GM23338 (cell line): ENCODE data around the gene SLC23A2. TPM values are rescaled to one million over a fixed set of nuclear protein-coding genes. Genes with fewer than 3 reads are reported as not detected.

Source experiments
- ATAC-seq: fragments of 200-7000 bp; cut with Tn5 transposase; 3 replicates; pipeline ENCODE4 v1.9.1; 2020
- DNase-seq: peaks from one replicate; pipeline ENCODE4 v3.0.0-alpha.2; 2015; ENCODE audit warnings: low spot score
- H2AFZ ChIP-seq: fragments of 200-600 bp; sonication (generic); 2 replicates; pipeline ENCODE4 v1.8.0; 2016; ENCODE audit warnings: antibody characterized with exemption, mild to moderate bottlenecking, moderate library complexity
- H3F3A ChIP-seq: fragments of 200-600 bp; sonication (generic); replicated peaks from 2 replicates; pipeline ENCODE4 v1.8.0; 2017; ENCODE audit warnings: antibody characterized with exemption, mixed run types, low read depth
- H3K27ac ChIP-seq: fragments of 200-600 bp; sonication (generic); 2 replicates; pipeline ENCODE4 v1.6.1; 2016; ENCODE audit warnings: low read depth
- H3K27me3 ChIP-seq: fragments of 200-600 bp; sonication (generic); 2 replicates; pipeline ENCODE4 v1.8.0; 2016; ENCODE audit warnings: mild to moderate bottlenecking, mixed run types, moderate library complexity; ENCODE audit not compliant: insufficient read depth
- H3K36me3 ChIP-seq: fragments of 200-600 bp; sonication (generic); 2 replicates; pipeline ENCODE4 v1.8.0; 2016; ENCODE audit warnings: mild to moderate bottlenecking; ENCODE audit not compliant: insufficient read depth
- H3K4me1 ChIP-seq: fragments of 200-600 bp; sonication (generic); 2 replicates; pipeline ENCODE4 v1.8.0; 2016; ENCODE audit warnings: mild to moderate bottlenecking, moderate library complexity; ENCODE audit not compliant: insufficient read depth
- H3K4me2 ChIP-seq: fragments of 200-600 bp; sonication (generic); 2 replicates; pipeline ENCODE4 v1.7.1; 2017; ENCODE audit warnings: mixed run types
- H3K4me3 ChIP-seq: fragments of 200-600 bp; sonication (generic); 2 replicates; pipeline ENCODE4 v1.6.1; 2016; ENCODE audit warnings: mixed run types
- H3K79me2 ChIP-seq: fragments of 200-600 bp; sonication (generic); replicated peaks from 2 replicates; pipeline ENCODE4 v1.8.0; 2017; ENCODE audit warnings: mild to moderate bottlenecking; ENCODE audit not compliant: insufficient read depth
- H3K9me2 ChIP-seq: fragments of 200-600 bp; sonication (generic); 2 replicates; pipeline ENCODE4 v1.8.0; 2017; ENCODE audit not compliant: insufficient read depth
- H4K20me1 ChIP-seq: fragments of 200-600 bp; sonication (generic); replicated peaks from 2 replicates; pipeline ENCODE4 v1.8.0; 2017; ENCODE audit warnings: mild to moderate bottlenecking; ENCODE audit not compliant: insufficient read depth
- H3K27ac Mint-ChIP-seq: 2 replicates; pipeline ENCODE4 v1.8.0; 2020; ENCODE audit warnings: inconsistent platforms, mild to moderate bottlenecking, moderate library complexity, mixed read lengths
- H3K27me3 Mint-ChIP-seq: 3 replicates; pipeline ENCODE4 v1.8.0; 2022; ENCODE audit warnings: low read depth, mild to moderate bottlenecking, moderate library complexity, mixed read lengths, inconsistent platforms; ENCODE audit not compliant: insufficient read depth, poor library complexity
- H3K36me3 Mint-ChIP-seq: 3 replicates; pipeline ENCODE4 v1.8.0; 2021; ENCODE audit warnings: low read depth, mild to moderate bottlenecking, inconsistent platforms, moderate library complexity, mixed read lengths
- H3K4me1 Mint-ChIP-seq: 3 replicates; pipeline ENCODE4 v1.8.0; 2020; ENCODE audit warnings: mild to moderate bottlenecking, inconsistent platforms, mixed read lengths
- H3K4me3 Mint-ChIP-seq: 3 replicates; pipeline ENCODE4 v1.8.0; 2021; ENCODE audit warnings: moderate library complexity, mild to moderate bottlenecking, inconsistent platforms, mixed read lengths
- H3K9me3 Mint-ChIP-seq: 3 replicates; pipeline ENCODE4 v1.8.0; 2020; ENCODE audit warnings: moderate library complexity, mild to moderate bottlenecking, inconsistent platforms, mixed read lengths
- CREB1 ChIP-seq: fragments of 250-450 bp; sonication (Bioruptor Pico); IDR thresholded peaks from 2 replicates; pipeline ENCODE4 v1.5.0; 2020; ENCODE audit warnings: low read depth, mild to moderate bottlenecking, moderate library complexity
- EZH2 ChIP-seq: fragments of 200-600 bp; sonication (generic); IDR thresholded peaks from one replicate; pipeline ENCODE4 v1.8.0; 2017; ENCODE audit warnings: antibody characterized with exemption, mild to moderate bottlenecking, low read depth; ENCODE audit not compliant: unreplicated experiment
- EZH2phosphoT487 ChIP-seq: fragments of 200-600 bp; sonication (generic); IDR thresholded peaks from one replicate; pipeline ENCODE4 v1.8.1; 2018; ENCODE audit warnings: antibody characterized with exemption; ENCODE audit not compliant: unreplicated experiment
- JUNB ChIP-seq: IDR thresholded peaks from one replicate; pipeline ENCODE4 v1.6.1; 2016; ENCODE audit warnings: antibody characterized with exemption; ENCODE audit not compliant: unreplicated experiment
- NANOG ChIP-seq: IDR thresholded peaks from 2 replicates; pipeline ENCODE4 v1.6.1; 2016; ENCODE audit warnings: antibody characterized with exemption, borderline replicate concordance
- POLR2AphosphoS5 ChIP-seq: IDR thresholded peaks from 2 replicates; pipeline ENCODE4 v1.6.1; 2016; ENCODE audit warnings: antibody characterized with exemption, low read depth
- STAT1 ChIP-seq: IDR thresholded peaks from one replicate; pipeline ENCODE4 v1.6.1; 2016; ENCODE audit warnings: antibody characterized with exemption; ENCODE audit not compliant: unreplicated experiment
- ZNF114 ChIP-seq: fragments of 250-450 bp; sonication (Bioruptor Pico); IDR thresholded peaks from 2 replicates; pipeline ENCODE4 v1.5.0; 2020; ENCODE audit warnings: mild to moderate bottlenecking, moderate library complexity
- ZNF331 ChIP-seq: fragments of 250-450 bp; sonication (Bioruptor Pico); IDR thresholded peaks from 2 replicates; pipeline ENCODE4 v1.5.0; 2020; ENCODE audit warnings: low read depth, mild to moderate bottlenecking, moderate library complexity
- polyA plus RNA-seq: library from polyadenylated mRNA; unstranded; fragments of >200 nt; fragmentation: Nextera tagmentation; extraction: Ambion mirVana; gene quantifications from 2 replicates; pipeline ENCODE4 v1.2.1, GENCODE V29; 2016
- total RNA-seq: library from RNA; depleted of rRNA; stranded (reverse); fragments of >200 nt; shearing (Covaris generic); gene quantifications from 2 replicates; pipeline ENCODE4 v1.2.3, GENCODE V29; 2014
- TF ChIP-seq, protein P1 (sequence below): fragments of 250-450 bp; sonication (Bioruptor Pico); IDR thresholded peaks from 2 replicates; pipeline ENCODE4 v1.5.0; 2020; ENCODE audit warnings: mild to moderate bottlenecking, moderate library complexity
- TF ChIP-seq, protein P2 (sequence below): IDR thresholded peaks from one replicate; pipeline ENCODE4 v1.6.1; 2018; ENCODE audit warnings: antibody characterized with exemption; ENCODE audit not compliant: unreplicated experiment
- TF ChIP-seq, protein P3 (sequence below), 2 experiments: fragments of 200-600 bp in 1 of 2; sonication (generic) in 1 of 2; conservative IDR thresholded peaks; 2 replicates each; pipeline versions ENCODE4 v1.5.1 to v1.6.1; 2016 to 2017; ENCODE audit warnings: antibody characterized with exemption in 2 of 2, low read depth in 2 of 2, mild to moderate bottlenecking in 2 of 2, moderate library complexity in 1 of 2
- TF ChIP-seq, protein P4 (sequence below): IDR thresholded peaks from 2 replicates; pipeline ENCODE4 v1.6.1; 2016; ENCODE audit warnings: antibody characterized with exemption

The SLC23A2 gene
- total and polyA plus RNA-seq, 2 experiments from 2014 or later, result 4.4 to 20.2 TPM

DNA sequence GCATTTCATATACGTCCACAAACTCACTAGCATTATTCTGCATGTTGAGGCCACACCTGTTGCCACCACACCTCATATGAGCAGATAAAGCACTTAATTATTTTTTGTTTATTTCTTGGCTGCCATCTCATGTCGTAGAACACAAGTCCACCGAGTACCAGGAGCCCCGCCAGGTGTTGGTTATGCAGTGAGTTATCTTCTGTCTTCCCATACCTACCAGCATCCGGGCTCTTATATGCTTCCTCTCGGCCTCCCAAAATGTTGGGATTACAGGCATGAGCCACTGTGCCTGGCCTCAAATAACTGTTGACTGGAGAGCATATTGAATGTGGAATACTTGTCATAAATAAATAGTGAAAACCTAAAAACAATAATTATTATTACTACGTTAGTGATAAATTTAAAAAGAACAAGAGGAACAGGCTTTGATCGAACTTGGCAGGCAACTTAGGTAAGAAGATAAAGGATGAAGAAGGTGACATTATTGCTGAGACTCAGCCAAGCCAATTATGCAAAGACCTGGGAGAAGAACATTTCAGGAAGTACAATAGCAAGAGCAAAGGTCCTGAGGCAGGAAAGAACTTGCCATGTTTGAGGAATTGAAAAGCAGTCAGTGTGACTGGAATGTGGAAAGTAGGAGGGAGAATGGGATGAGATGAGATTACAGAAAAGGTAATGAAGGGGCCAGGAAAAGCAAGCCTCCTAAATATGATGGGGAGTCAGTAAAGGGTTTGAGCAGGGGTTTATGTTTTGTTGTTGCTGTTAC is 12.6 kb upstream of the SLC23A2 start (continued):
- TF ChIP-seq, protein P1, sequence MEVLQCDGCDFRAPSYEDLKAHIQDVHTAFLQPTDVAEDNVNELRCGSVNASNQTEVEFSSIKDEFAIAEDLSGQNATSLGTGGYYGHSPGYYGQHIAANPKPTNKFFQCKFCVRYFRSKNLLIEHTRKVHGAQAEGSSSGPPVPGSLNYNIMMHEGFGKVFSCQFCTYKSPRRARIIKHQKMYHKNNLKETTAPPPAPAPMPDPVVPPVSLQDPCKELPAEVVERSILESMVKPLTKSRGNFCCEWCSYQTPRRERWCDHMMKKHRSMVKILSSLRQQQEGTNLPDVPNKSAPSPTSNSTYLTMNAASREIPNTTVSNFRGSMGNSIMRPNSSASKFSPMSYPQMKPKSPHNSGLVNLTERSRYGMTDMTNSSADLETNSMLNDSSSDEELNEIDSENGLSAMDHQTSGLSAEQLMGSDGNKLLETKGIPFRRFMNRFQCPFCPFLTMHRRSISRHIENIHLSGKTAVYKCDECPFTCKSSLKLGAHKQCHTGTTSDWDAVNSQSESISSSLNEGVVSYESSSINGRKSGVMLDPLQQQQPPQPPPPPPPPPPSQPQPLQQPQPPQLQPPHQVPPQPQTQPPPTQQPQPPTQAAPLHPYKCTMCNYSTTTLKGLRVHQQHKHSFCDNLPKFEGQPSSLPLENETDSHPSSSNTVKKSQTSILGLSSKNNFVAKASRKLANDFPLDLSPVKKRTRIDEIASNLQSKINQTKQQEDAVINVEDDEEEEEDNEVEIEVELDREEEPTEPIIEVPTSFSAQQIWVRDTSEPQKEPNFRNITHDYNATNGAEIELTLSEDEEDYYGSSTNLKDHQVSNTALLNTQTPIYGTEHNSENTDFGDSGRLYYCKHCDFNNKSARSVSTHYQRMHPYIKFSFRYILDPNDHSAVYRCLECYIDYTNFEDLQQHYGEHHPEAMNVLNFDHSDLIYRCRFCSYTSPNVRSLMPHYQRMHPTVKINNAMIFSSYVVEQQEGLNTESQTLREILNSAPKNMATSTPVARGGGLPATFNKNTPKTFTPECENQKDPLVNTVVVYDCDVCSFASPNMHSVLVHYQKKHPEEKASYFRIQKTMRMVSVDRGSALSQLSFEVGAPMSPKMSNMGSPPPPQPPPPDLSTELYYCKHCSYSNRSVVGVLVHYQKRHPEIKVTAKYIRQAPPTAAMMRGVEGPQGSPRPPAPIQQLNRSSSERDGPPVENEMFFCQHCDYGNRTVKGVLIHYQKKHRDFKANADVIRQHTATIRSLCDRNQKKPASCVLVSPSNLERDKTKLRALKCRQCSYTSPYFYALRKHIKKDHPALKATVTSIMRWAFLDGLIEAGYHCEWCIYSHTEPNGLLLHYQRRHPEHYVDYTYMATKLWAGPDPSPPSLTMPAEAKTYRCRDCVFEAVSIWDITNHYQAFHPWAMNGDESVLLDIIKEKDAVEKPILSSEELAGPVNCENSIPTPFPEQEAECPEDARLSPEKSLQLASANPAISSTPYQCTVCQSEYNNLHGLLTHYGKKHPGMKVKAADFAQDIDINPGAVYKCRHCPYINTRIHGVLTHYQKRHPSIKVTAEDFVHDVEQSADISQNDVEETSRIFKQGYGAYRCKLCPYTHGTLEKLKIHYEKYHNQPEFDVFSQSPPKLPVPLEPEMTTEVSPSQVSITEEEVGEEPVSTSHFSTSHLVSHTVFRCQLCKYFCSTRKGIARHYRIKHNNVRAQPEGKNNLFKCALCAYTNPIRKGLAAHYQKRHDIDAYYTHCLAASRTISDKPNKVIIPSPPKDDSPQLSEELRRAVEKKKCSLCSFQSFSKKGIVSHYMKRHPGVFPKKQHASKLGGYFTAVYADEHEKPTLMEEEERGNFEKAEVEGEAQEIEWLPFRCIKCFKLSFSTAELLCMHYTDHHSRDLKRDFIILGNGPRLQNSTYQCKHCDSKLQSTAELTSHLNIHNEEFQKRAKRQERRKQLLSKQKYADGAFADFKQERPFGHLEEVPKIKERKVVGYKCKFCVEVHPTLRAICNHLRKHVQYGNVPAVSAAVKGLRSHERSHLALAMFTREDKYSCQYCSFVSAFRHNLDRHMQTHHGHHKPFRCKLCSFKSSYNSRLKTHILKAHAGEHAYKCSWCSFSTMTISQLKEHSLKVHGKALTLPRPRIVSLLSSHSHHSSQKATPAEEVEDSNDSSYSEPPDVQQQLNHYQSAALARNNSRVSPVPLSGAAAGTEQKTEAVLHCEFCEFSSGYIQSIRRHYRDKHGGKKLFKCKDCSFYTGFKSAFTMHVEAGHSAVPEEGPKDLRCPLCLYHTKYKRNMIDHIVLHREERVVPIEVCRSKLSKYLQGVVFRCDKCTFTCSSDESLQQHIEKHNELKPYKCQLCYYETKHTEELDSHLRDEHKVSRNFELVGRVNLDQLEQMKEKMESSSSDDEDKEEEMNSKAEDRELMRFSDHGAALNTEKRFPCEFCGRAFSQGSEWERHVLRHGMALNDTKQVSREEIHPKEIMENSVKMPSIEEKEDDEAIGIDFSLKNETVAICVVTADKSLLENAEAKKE (CRISPR knock-in tag), result no peak

GRCh38 chr20:5008759-5009158 is 7.4 kb upstream of the SLC23A2 start:
- H3K4me2 ChIP-seq, result no peak overlapping the region
- Mint-ChIP-seq H3K4me3 (no peak overlapping the region), H3K9me3 (no peaks in the 10 kb centered on the region), H3K27me3 (peaks cover 4% of the 10 kb centered on the region), H3K36me3 (no peaks in the 10 kb centered on the region), H3K4me1 (no peaks in the 10 kb centered on the region), H3K27ac (no peak overlapping the region)
- no peaks in the 10 kb centered on the region for H3K4me1 ChIP-seq
- no peaks in the 10 kb centered on the region for H3K9me2 ChIP-seq
- no peak overlapping the region for H2AFZ ChIP-seq
- ATAC-seq, result no peak
- DNase-seq, result no peak
- H3K4me3 ChIP-seq, result no peak overlapping the region
- H4K20me1 ChIP-seq, result no peaks in the 10 kb centered on the region
- H3K36me3 ChIP-seq, result no peaks in the 10 kb centered on the region
- no peaks in the 10 kb centered on the region for H3K27me3 ChIP-seq
- H3F3A ChIP-seq, result no peaks in the 10 kb centered on the region
- no peak overlapping the region for H3K27ac ChIP-seq
- no peaks in the 10 kb centered on the region for H3K79me2 ChIP-seq
- no peak for TF ChIP-seq ZNF331 (CRISPR knock-in tag)
- no peak for TF ChIP-seq POLR2AphosphoS5
- no peak for TF ChIP-seq EZH2
- no peak for TF ChIP-seq JUNB
- no peak for TF ChIP-seq NANOG
- TF ChIP-seq CREB1 (CRISPR knock-in tag), result no peak
- TF ChIP-seq, protein P2, sequence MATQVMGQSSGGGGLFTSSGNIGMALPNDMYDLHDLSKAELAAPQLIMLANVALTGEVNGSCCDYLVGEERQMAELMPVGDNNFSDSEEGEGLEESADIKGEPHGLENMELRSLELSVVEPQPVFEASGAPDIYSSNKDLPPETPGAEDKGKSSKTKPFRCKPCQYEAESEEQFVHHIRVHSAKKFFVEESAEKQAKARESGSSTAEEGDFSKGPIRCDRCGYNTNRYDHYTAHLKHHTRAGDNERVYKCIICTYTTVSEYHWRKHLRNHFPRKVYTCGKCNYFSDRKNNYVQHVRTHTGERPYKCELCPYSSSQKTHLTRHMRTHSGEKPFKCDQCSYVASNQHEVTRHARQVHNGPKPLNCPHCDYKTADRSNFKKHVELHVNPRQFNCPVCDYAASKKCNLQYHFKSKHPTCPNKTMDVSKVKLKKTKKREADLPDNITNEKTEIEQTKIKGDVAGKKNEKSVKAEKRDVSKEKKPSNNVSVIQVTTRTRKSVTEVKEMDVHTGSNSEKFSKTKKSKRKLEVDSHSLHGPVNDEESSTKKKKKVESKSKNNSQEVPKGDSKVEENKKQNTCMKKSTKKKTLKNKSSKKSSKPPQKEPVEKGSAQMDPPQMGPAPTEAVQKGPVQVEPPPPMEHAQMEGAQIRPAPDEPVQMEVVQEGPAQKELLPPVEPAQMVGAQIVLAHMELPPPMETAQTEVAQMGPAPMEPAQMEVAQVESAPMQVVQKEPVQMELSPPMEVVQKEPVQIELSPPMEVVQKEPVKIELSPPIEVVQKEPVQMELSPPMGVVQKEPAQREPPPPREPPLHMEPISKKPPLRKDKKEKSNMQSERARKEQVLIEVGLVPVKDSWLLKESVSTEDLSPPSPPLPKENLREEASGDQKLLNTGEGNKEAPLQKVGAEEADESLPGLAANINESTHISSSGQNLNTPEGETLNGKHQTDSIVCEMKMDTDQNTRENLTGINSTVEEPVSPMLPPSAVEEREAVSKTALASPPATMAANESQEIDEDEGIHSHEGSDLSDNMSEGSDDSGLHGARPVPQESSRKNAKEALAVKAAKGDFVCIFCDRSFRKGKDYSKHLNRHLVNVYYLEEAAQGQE, result no peak
- TF ChIP-seq, protein P3, sequence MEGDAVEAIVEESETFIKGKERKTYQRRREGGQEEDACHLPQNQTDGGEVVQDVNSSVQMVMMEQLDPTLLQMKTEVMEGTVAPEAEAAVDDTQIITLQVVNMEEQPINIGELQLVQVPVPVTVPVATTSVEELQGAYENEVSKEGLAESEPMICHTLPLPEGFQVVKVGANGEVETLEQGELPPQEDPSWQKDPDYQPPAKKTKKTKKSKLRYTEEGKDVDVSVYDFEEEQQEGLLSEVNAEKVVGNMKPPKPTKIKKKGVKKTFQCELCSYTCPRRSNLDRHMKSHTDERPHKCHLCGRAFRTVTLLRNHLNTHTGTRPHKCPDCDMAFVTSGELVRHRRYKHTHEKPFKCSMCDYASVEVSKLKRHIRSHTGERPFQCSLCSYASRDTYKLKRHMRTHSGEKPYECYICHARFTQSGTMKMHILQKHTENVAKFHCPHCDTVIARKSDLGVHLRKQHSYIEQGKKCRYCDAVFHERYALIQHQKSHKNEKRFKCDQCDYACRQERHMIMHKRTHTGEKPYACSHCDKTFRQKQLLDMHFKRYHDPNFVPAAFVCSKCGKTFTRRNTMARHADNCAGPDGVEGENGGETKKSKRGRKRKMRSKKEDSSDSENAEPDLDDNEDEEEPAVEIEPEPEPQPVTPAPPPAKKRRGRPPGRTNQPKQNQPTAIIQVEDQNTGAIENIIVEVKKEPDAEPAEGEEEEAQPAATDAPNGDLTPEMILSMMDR (conservative IDR thresholded peaks at IDR 0.05; ENCODE audit: low read depth in 2 of 2), result no peak
- TF ChIP-seq EZH2phosphoT487, result no peak
- TF ChIP-seq STAT1, result no peak
- TF ChIP-seq, protein P4, sequence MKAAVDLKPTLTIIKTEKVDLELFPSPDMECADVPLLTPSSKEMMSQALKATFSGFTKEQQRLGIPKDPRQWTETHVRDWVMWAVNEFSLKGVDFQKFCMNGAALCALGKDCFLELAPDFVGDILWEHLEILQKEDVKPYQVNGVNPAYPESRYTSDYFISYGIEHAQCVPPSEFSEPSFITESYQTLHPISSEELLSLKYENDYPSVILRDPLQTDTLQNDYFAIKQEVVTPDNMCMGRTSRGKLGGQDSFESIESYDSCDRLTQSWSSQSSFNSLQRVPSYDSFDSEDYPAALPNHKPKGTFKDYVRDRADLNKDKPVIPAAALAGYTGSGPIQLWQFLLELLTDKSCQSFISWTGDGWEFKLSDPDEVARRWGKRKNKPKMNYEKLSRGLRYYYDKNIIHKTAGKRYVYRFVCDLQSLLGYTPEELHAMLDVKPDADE, result no peak
- no peak for TF ChIP-seq ZNF114 (CRISPR knock-in tag)
